HG02943 (cell line): ENCODE results near the gene TKTL2.

ENCODE experiments used
- ATAC-seq: cut with Tn5 transposase; IDR thresholded peaks from one replicate; pipeline ENCODE4 v1.9.1; 2021; ENCODE audit warnings: mild to moderate bottlenecking, low read depth, moderate library complexity; ENCODE audit not compliant: unreplicated experiment

The TKTL2 gene, protein sequence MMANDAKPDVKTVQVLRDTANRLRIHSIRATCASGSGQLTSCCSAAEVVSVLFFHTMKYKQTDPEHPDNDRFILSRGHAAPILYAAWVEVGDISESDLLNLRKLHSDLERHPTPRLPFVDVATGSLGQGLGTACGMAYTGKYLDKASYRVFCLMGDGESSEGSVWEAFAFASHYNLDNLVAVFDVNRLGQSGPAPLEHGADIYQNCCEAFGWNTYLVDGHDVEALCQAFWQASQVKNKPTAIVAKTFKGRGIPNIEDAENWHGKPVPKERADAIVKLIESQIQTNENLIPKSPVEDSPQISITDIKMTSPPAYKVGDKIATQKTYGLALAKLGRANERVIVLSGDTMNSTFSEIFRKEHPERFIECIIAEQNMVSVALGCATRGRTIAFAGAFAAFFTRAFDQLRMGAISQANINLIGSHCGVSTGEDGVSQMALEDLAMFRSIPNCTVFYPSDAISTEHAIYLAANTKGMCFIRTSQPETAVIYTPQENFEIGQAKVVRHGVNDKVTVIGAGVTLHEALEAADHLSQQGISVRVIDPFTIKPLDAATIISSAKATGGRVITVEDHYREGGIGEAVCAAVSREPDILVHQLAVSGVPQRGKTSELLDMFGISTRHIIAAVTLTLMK

DNA sequence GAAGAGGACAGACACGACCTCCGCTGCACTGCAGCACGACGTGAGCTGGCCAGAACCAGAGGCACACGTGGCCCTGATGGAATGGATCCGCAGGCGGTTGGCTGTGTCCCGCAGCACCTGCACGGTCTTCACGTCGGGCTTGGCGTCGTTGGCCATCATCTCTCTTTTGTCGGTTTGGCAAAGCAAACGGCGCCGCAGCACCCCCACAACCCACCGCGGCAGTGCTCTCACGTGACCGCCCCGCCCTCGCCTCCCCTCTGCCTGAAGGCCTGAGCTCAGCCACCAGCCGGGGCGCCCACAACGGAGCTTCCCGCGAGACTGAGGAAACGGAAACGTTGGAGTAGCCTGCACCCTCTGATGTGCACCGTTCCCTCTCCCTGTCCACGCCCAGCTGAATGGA is at the start of gene TKTL2:
Gene TKTL2, minus strand, starts transcription at position 179 of the 400 bp plus-strand sequence. Its CDS starts 20 bp downstream, at position 159.
- no peak for ATAC-seq

DNA sequence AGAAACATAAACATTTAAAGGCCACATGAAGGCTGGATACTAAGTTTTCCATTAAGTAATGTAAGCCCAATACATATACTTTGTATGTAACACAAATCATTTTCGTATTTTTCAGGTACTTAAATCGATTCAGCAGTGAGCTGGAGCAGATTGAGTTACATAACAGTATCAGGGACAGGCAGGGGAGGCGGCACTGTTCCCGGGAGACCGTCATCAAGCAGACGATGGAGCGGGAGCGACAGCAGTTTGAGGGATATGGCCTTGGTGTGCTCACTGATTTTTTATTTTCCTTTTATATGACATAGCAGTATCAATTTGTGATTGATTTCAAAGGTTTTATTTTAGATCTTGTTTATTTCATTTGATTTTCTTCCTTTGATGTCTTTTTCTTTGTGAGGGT is 41.6 kb upstream of the TKTL2 start:
- no peak for ATAC-seq

DNA sequence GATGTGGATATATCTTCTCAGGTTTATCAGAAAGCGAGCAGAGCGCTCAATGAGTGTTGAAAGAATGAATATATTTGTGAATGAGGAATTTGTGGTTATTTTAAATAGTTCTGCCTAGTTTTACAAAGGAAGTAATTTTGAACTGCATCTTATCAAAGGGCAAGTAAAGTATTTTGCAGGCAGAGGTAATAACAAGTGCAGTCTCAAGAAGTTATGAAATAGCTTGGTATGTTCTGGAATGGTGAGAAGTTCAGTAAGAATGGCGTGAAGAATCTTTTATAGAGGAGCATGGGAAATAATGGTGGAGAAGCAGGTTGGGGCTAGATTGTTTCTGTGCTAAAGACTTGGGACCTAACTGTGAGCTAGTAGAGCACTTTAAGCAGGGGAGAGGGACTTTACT is 31.8 kb upstream of the TKTL2 start:
- no peak for ATAC-seq

DNA sequence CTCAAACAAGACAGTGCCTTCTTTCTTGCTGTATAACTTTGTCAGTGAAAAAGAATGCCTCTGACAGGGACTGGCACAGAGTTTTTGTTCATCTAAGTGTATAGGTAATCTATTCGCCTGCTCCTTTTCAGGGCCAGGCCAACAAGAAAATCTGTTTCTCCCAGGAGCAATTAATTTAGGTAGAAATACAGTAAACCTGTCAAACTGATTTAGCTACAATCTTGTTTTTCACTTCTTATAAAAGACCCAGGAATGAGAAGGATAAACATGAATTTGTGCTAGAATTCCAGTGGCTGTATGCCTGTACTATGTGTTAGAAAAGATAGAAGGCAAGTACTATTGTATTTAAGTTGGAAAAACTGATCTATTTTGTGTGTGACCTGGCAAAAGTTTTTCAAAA is 27.0 kb upstream of the TKTL2 start:
- no peak for ATAC-seq

DNA sequence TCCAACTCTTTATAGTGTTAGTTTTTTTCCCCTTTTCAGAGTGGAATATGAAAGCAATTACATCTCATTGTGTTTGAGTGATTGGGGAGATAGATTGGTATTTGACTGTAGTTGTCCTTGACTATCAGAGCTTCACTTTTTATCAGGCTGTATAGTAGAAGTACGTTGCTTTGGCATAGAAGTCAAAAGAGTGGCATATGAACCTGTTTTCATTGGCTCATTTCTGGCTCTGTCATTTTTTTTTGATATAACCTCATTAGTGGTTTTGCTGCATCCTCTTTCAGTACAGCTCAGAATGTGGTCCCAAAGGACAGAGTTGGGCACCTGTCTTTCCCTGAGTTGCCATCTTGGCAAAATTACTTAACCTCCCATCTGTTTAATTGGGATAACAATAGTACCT is 22.3 kb upstream of the TKTL2 start:
- peak; percentile 25 for ATAC-seq

DNA sequence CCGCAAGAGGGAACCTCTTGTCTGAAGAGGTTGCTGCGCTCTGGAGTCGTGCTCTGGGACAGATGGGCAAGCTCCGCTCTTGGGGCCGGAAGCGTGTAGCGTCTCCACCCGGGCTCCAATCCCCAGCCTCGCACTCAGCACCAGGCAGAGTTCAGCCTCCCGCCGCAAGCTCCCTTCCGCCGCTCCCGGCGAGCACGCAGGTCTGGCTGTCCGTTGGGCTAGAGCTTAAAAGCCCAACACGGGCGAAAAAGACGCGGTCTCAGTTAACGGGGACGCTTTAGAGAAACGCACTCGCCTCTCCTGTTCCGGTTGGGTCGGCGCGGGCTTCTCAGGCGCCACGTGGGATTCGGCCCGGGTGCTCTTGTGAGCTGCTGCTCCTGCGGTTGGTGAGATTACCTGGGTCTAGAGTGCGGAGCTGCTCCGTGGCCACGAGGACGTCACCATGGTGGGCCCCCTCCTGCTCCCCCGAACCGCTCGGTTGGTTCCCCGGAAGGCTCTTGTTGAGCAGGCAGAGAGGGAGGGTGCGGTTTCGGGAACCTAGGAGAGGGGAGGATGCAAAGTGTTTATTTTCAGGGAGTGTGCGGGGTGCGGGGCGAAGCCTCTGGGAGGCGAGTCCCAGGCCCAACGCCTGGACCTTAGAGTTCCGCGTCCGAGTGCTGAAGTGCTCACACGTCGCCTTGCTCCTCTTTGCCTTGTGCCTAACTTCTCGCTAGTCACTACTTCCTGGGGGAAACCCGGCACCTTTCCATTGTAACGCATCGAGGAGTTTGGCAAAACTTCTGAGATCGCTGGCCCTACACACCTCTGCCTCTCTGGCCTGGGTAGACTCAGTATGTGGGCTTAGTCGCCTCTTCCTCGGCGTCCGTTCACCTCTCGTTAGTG is 21.0 kb upstream of the TKTL2 start, which contains the start of gene TMA16:
Gene TMA16, plus strand, starts transcription at position 331 of the 882 bp plus-strand sequence. Its CDS starts 112 bp downstream, at position 443.
- ATAC-seq: peak; percentile 85

DNA sequence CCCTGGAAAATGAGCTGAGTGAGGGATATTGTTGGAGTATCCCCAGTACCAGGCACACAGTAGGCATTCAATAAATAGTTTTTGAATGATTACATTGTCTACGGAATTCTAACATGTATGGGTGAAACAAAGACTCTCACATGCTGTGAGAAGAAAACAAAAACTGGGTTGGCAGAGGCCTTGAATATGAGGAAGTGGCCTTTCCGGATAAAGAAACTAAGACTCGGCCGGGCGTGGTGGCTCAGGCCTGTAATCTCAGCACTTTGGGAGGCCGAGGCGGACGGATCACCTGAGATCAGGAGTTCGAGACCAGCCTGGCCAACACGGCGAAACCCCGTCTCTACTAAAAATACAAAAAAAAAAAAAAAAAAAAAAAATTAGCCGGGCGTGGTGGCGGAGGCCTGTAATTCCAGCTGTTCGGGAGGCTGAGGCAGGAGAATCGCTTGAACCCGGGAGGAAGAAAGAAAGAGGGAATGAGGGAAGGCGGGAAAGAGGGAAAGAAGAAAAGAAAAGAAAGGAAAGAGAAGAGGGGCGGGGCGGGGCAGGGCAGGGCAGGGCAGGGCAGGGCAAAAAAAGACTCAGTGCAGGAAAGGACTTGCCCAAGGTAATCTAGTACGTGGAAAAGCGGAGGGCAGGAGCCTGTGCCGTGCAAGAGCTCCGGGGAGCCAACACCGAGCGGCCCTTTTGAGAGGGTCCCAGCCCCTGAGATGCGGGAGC is 20.2 kb upstream of the TKTL2 start:
- peak; percentile 22 for ATAC-seq

DNA sequence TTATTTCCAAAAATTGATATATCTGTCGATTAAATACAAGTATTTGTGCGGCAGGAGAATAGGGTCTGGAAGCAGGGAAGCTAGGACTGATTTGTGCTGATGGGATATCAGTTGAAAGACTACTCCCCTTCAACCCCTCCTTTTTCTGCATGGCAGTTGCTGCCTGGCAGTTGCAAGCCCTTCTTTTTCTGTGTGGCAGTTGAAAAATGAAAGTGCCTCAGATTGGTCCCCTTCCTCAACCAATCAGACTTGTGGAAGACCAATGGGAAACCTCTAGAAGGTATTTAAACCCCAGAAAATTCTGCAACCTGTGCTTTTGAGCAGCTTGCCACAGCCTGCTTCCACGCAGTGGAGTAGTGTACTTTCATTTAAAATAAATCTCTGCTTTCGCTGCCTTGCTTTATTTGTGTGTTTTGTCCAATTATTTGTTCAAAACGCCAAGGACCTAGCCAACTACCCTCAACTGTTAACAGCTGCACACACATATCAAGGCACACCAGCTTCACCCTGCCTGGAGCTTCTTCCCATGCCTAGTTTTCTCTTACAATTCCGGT is 19.5 kb upstream of the TKTL2 start:
- ATAC-seq: no peak

DNA sequence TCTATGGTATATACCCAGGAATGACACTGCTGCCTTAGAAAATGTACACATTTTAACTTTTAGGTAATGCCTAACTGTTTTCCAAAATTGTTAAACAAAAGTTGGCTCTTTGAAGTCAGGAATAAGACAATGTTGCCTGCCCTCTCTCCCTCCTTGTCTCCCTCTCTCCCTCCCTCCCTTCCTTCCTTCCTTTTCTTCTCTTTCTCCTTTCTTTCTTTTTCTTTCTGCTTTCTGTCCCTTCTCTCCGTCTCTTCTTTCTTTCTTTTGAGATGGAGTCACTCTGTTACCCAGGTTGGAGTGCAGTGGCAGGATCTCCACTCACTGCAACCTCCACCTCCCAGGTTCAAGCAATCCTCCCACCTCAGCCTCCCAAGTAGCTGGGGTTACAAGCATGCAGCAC is 16.4 kb upstream of the TKTL2 start:
- no peak for ATAC-seq

DNA sequence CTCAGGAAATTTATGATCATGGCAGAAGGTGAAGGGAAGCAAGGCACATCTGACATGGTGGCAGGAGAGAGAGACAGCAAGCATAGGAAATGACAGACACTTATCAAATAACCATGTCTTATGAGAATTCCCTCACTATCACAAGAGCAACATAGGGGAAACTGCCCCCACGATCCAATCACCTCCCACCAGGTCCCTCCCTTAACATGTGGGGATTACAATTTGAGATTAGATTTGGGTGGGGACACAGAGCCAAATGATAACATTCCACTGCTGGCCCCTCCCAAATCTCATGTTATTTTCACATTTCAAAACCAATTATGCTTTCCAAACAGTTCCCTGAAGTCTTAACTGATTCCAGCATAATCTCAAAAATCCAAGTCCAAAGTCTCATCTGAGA is 12.8 kb upstream of the TKTL2 start:
- no peak for ATAC-seq

DNA sequence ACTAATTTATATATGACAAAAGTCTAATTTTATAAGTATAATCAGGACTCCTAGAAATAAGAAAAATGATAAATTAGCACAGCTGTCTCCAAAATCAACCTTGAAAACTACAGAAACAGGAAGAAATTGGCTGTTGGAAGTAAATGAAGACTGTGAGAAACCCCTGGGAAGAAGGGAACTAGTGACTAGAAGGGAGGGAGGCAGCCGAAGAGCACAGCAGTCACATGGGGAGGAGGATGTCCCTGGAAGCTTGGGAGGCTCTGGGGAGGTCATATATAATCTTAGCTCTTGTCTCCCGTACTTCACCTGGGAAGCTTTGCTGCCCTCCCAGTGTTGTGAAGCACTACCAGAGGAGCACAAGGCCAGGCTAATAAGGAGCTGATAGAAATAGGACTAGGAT is 12.0 kb upstream of the TKTL2 start:
- no peak for ATAC-seq

DNA sequence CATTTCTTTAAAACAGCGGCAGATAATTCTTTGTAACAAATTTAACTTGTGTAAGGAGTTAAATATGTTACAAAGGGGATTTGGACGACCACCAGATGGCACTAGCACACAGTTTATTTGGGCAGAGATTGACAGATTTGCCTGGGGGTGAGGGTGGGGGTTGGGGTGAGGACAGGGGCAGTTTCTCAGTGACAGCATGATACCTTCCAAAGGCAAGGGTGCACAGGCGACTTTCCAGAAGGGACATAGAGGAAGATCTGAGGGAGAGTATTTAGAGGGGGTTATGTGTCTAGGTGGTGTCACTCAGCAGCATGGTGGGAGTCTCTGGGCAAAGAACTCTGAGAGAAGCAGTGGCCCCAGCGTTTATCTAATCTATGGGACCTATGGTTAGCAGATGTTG is 11.4 kb upstream of the TKTL2 start:
- no peak for ATAC-seq

DNA sequence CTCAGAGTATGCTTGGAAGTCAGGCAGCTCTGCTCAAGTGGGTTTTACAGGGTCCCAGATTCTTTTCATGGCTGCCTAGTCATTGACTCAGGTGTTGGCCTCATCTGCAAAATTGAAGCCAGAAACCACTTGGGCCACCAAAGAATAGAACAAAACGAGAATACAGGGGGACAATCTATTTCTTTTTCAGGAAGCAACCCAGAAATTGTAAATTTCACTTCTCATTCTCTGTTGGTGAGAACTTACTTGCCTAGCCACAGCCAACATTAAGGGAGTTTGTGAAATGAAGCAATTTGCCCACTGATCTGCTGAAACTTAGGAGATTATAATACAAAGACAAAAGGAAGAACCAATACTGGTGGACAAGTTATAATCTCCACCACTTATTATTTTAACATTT is 8.6 kb upstream of the TKTL2 start:
- ATAC-seq: no peak

DNA sequence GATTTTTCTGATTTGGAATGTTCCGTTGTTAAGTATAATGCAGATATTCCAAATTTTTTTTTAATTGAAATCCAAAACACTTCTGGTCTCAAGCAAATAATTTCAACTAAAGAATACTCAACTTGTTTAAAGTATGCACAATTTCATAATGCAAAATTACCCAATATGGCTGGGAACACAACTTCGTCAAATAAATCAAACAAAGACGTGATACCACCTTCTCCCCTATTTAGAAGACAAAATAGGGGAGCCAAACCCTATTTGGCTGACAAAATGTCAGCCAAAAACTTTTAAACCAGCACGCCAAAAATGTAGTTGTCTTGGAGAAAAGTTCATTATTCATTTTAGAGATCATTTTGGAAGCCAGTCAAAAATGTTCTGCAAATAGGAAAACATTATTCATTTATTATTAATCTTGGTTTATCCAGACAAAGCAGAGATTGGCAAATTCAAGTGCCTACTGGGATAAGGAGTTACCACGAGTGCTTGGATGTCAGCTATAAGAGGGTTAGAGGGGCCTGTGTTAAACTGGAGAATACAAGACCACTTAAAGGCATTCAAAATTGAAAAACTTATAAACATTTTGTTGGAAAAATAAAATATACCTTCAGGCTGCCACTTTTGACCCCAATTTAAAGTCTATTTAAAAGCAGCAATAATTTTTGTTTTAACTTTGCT is 3.3 kb upstream of the TKTL2 start:
- no peak for ATAC-seq

DNA sequence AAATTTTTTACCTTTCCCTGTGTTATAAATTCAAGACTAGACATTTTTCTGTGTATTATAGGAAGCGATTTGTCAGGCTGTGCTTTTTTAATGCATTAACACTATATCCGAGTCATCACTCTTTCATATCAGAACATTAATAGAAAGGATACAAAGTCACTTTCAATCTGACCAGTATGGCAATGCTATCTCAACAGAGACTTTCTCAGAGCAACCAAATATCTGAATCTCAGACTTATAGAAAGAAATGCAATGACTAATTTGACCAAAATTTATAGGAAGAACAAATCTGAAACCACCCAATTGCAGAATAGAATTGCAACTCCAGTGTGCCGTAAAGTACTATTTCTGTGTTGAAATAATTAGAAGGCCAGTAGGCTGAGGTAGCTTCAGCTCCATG is 473 bp upstream of the TKTL2 start:
- no peak for ATAC-seq

DNA sequence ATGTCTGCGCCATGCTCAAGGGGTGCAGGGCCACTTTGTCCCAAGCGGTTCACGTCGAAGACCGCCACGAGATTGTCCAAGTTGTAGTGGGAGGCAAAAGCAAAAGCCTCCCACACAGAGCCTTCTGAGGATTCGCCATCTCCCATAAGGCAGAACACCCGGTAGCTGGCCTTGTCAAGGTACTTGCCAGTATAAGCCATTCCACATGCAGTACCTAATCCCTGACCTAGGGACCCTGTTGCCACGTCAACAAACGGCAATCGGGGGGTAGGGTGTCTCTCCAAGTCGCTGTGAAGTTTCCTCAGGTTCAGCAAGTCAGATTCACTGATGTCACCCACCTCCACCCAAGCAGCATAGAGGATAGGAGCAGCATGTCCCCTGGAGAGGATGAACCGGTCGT is 424 bp downstream of the TKTL2 start:
- ATAC-seq: no peak

DNA sequence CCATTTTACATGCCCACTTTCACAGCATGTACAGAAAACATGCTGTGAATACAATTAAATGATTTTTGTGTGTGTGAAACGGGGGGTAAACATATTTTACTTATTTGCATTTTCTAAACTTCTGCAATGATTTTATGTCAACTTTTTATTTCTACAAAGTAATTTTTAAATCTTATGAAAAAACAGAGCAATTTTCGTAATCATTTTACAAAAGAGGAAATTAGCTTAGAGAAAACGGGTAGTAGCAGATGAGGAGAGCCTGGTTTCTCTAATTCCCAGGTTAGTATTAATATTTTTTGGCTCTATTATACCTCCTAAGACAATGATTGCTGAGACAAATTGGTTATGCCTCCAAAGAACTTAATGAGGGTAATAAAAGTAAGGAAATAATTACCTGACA is 3.2 kb downstream of the TKTL2 start:
- ATAC-seq: no peak

DNA sequence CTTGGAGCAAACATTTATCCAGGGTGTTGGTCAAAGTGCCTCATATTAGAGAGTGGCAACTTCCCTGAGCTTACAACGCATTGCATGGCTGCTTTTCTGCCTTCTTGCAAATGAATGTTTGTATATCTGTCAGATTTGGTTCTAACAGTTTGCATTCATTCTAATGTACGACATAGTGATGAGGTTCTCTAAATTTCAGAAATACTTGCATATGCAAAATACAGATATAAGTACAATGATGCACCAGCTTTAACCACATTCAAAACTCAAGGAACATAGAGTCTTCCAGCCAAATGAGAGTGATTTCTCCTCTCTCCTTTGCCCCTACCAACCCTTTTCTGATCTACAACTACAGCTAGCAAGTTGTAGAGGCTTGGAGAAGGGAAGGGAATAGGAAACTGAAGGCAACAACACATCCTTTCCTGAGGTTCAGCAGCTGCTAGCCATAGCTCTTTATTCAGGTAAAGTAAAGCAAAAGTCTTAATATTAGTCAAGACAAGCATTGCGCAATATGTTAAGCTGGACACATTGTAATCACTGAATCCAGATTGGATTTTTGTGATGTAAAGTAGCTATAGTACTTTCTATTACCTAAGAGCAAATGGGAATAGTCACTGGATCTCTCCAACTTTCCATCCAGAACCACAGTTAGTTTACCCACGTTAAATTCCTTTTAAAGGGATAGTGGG is 6.3 kb downstream of the TKTL2 start:
- no peak for ATAC-seq

DNA sequence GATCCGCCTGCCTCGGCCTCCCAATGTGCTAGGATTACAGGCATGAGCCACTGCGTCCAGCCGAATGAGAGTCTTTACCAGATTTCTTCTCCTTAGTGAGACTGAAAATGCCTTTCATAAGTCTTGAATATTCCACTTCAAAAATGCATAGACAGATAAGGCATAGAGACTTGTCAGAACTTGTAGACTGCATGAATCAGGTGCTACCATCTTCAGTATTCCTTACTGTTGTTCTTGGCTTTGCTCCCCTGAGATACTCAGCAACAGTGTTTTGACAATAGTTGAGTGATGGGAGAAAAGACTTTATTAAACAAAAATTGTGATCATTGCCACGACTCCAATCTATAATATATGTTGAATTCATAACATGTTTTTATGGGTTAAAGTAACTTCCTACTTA is 11.0 kb downstream of the TKTL2 start:
- no peak for ATAC-seq
